Liver (tissue), 9 donors: Measurements from ENCODE around the gene RAG2. TPM values are rescaled to one million over a fixed set of nuclear protein-coding genes. Genes with fewer than 3 reads are reported as not detected.

Experiments
- DNase-seq: peaks from one replicate; pipeline ENCODE4 v3.0.0-alpha.2; 2017; ENCODE audit warnings: low spot score
- H3K27ac ChIP-seq, 2 donors: one replicate each; pipeline ENCODE4 v1.7.0; 2013; ENCODE audit warnings: inconsistent platforms in 2 of 2, low read length in 2 of 2, control low read depth in 1 of 2, low read depth in 1 of 2, mild to moderate bottlenecking in 1 of 2
- H3K27me3 ChIP-seq, 4 donors: one replicate each; pipeline versions ENCODE4 v1.6.1 to v1.7.0; 2013; ENCODE audit warnings: low read length in 3 of 4, inconsistent platforms in 1 of 4, mild to moderate bottlenecking in 1 of 4, moderate library complexity in 1 of 4; ENCODE audit not compliant: control insufficient read depth in 4 of 4, insufficient read depth in 4 of 4
- H3K36me3 ChIP-seq, 4 donors: one replicate each; pipeline versions ENCODE4 v1.6.1 to v1.7.0; 2013; ENCODE audit warnings: low read length in 3 of 4, mild to moderate bottlenecking in 3 of 4, low read depth in 1 of 4, moderate library complexity in 1 of 4; ENCODE audit not compliant: control insufficient read depth in 4 of 4, insufficient read depth in 3 of 4
- H3K4me1 ChIP-seq, 4 donors: one replicate each; pipeline versions ENCODE4 v1.6.1 to v1.7.0; 2013; ENCODE audit warnings: low read length in 3 of 4, mild to moderate bottlenecking in 3 of 4, moderate library complexity in 1 of 4; ENCODE audit not compliant: control insufficient read depth in 4 of 4, insufficient read depth in 4 of 4
- H3K4me3 ChIP-seq, 3 donors: one replicate each; pipeline versions ENCODE4 v1.6.1 to v1.7.0; 2013; ENCODE audit warnings: low read length in 3 of 3, control low read depth in 1 of 3, low read depth in 1 of 3, mild to moderate bottlenecking in 1 of 3
- H3K9ac ChIP-seq, 2 donors: one replicate each; pipeline ENCODE4 v1.7.0; 2013; ENCODE audit warnings: low read length in 2 of 2, mild to moderate bottlenecking in 2 of 2, moderate library complexity in 2 of 2, control low read depth in 1 of 2, low read depth in 1 of 2
- H3K9me3 ChIP-seq, 4 donors: one replicate each; pipeline versions ENCODE4 v1.6.1 to v1.7.0; 2013; ENCODE audit warnings: low read length in 3 of 4; ENCODE audit not compliant: control insufficient read depth in 4 of 4
- EGR1 ChIP-seq, 2 donors: IDR thresholded peaks; 2 replicates each; pipeline ENCODE4 v1.6.1; 2016 to 2018; ENCODE audit warnings: antibody characterized with exemption in 2 of 2, low read depth in 2 of 2
- FOXA1 ChIP-seq: IDR thresholded peaks from 2 replicates; pipeline ENCODE4 v1.6.1; 2016; ENCODE audit warnings: antibody characterized with exemption
- FOXA2 ChIP-seq: IDR thresholded peaks from 2 replicates; pipeline ENCODE4 v1.6.1; 2016; ENCODE audit warnings: antibody characterized with exemption
- GABPA ChIP-seq, 2 donors: IDR thresholded peaks in 1 of 2; conservative IDR thresholded peaks in 1 of 2; 2 replicates each; pipeline ENCODE4 v1.6.1; 2016; ENCODE audit warnings: antibody characterized with exemption in 2 of 2, mild to moderate bottlenecking in 1 of 2, moderate library complexity in 1 of 2
- HNF4A ChIP-seq, 2 donors: conservative IDR thresholded peaks; 2 replicates each; pipeline ENCODE4 v1.6.1; 2016; ENCODE audit warnings: antibody characterized with exemption in 2 of 2, mild to moderate bottlenecking in 2 of 2
- HNF4G ChIP-seq: IDR thresholded peaks from 2 replicates; pipeline ENCODE4 v1.6.1; 2016; ENCODE audit warnings: antibody characterized with exemption
- MAX ChIP-seq: IDR thresholded peaks from 2 replicates; pipeline ENCODE4 v1.6.1; 2016; ENCODE audit warnings: antibody characterized with exemption
- NR2F2 ChIP-seq: IDR thresholded peaks from 2 replicates; pipeline ENCODE4 v1.6.1; 2016; ENCODE audit warnings: antibody characterized with exemption
- RAD21 ChIP-seq, 2 donors: IDR thresholded peaks; 2 replicates each; pipeline ENCODE4 v1.6.1; 2016; ENCODE audit warnings: antibody characterized with exemption in 2 of 2, mild to moderate bottlenecking in 2 of 2
- REST ChIP-seq: IDR thresholded peaks from 2 replicates; pipeline ENCODE4 v1.6.1; 2016; ENCODE audit warnings: antibody characterized with exemption, mild to moderate bottlenecking
- SP1 ChIP-seq: IDR thresholded peaks from 2 replicates; pipeline ENCODE4 v1.6.1; 2018; ENCODE audit warnings: antibody characterized with exemption, mild to moderate bottlenecking
- TAF1 ChIP-seq: conservative IDR thresholded peaks from 2 replicates; pipeline ENCODE4 v1.6.1; 2016; ENCODE audit warnings: antibody characterized with exemption, mild to moderate bottlenecking
- WGBS: extraction: QIAGEN DNeasy Blood & Tissue Kit; methylation state at CpG from one replicate; pipeline ENCODE4 v1.1.7; 2013; 5-methylcytosine and 5-hydroxymethylcytosine counted together
- polyA plus RNA-seq, 2 donors: library from polyadenylated mRNA; stranded (reverse) in 1 of 2; unstranded in 1 of 2; fragments of 200-250 nt in 1 of 2; fragments of >200 nt in 1 of 2; fragmentation: Nextera tagmentation in 1 of 2; extraction: Ambion mirVana in 1 of 2; gene quantifications; one replicate each; pipeline versions ENCODE4 v1.2.1 to v1.2.3, GENCODE V29; 2013 to 2015
- total RNA-seq, 2 donors: library from RNA; depleted of rRNA; stranded (reverse); fragments of >200 nt; gene quantifications; one replicate each; pipeline ENCODE4 v1.2.3, GENCODE V29; 2014
- TF ChIP-seq, protein P1 (sequence below): IDR thresholded peaks from 2 replicates; pipeline ENCODE4 v1.6.1; 2016; ENCODE audit warnings: antibody characterized with exemption
- TF ChIP-seq, protein P2 (sequence below): fragments of 150-350 bp; IDR thresholded peaks from 2 replicates; pipeline ENCODE4 v1.5.1; 2017; ENCODE audit warnings: improper control_type of control experiment, low read depth, low read length; ENCODE audit not compliant: missing input control
- donor health status: healthy.
- donor health status: healthy.
- donor health status: healthy.
- donor health status: healthy.
- donor health status: healthy.

RAG2 gene
- total and polyA plus RNA-seq, 4 donors: 2.0 TPM; not detected in 3

DNA sequence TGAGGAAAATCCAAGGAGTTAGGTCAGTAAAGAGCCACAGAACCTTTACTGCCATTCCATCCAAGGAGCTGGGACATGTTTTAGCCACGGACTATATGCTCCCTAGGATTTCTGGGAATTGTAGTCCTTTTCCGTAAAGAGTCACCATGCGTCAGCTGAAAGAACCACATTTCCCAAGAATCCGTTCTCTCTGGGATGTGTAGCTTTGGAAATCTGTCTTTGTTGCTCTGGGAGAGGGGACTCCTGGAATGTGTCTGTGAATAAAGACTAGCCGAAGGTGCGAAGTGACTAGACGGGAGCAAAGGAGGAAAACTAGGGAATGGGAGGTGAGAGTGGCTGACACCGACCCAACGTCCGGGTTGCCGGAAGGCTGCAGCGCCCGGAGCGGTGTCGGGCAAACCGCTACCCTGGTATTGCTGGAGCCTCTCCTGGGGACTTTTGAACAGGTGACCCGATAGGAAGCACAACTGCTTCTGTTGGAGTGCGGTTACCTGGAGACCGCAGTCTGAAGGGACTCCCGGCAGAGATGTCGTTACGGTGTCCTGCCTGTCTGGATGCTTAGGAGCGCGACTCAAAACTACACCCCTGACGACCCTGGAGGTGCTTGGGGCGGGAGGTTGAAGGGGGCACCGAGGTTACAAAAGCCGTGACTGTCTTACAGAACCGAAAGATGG lies 3.6 kb downstream of the RAG2 start, which contains the start of gene IFTAP (continued):
- TF ChIP-seq REST (peak; percentile 56), FOXA1 (no peak), EGR1 (IDR thresholded peaks at IDR 0.05; ENCODE audit: low read depth in 2 of 2) (no peak), MAX (peak; percentile 65), NR2F2 (no peak), SP1 (peak; percentile 47), HNF4A (conservative IDR thresholded peaks at IDR 0.05) (peak; percentile 33 to 47)
- TF ChIP-seq, protein P1, sequence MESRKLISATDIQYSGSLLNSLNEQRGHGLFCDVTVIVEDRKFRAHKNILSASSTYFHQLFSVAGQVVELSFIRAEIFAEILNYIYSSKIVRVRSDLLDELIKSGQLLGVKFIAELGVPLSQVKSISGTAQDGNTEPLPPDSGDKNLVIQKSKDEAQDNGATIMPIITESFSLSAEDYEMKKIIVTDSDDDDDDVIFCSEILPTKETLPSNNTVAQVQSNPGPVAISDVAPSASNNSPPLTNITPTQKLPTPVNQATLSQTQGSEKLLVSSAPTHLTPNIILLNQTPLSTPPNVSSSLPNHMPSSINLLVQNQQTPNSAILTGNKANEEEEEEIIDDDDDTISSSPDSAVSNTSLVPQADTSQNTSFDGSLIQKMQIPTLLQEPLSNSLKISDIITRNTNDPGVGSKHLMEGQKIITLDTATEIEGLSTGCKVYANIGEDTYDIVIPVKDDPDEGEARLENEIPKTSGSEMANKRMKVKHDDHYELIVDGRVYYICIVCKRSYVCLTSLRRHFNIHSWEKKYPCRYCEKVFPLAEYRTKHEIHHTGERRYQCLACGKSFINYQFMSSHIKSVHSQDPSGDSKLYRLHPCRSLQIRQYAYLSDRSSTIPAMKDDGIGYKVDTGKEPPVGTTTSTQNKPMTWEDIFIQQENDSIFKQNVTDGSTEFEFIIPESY: peak; percentile 68
- TF ChIP-seq, protein P2, sequence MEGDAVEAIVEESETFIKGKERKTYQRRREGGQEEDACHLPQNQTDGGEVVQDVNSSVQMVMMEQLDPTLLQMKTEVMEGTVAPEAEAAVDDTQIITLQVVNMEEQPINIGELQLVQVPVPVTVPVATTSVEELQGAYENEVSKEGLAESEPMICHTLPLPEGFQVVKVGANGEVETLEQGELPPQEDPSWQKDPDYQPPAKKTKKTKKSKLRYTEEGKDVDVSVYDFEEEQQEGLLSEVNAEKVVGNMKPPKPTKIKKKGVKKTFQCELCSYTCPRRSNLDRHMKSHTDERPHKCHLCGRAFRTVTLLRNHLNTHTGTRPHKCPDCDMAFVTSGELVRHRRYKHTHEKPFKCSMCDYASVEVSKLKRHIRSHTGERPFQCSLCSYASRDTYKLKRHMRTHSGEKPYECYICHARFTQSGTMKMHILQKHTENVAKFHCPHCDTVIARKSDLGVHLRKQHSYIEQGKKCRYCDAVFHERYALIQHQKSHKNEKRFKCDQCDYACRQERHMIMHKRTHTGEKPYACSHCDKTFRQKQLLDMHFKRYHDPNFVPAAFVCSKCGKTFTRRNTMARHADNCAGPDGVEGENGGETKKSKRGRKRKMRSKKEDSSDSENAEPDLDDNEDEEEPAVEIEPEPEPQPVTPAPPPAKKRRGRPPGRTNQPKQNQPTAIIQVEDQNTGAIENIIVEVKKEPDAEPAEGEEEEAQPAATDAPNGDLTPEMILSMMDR: no peak

- Histone ChIP-seq H3K27me3 (peaks cover 0 to 5% (median 0%) of the 10 kb centered on the region in 4 donors), H3K4me1 (peaks cover 1 to 11% (median 7%) of the 10 kb centered on the region in 4 donors), H3K27ac (no peak overlapping the region), H3K36me3 (no peaks in the 10 kb centered on the region), H3K4me3 (no peak overlapping the region), H3K9ac (no peak overlapping the region), H3K9me3 (no peaks in the 10 kb centered on the region)
- 34% methylated on average over 1 of the region's 1 CpG for WGBS
- TF ChIP-seq HNF4G: no peak
- no peak for TF ChIP-seq FOXA2
- TF ChIP-seq RAD21 (IDR thresholded peaks at IDR 0.05): no peak
- no peak for TF ChIP-seq EGR1 (IDR thresholded peaks at IDR 0.05; ENCODE audit: low read depth in 2 of 2)
- TF ChIP-seq, protein P2: no peak
- no peak for TF ChIP-seq TAF1
- no peak for TF ChIP-seq SP1
- no peak for TF ChIP-seq FOXA1
- TF ChIP-seq GABPA (IDR thresholded peaks at IDR 0.05 in 1 of 2, conservative IDR thresholded peaks at IDR 0.05 in 1 of 2): no peak
- no peak for TF ChIP-seq REST
- DNase-seq: no peak
Measured at GRCh38 chr11:36591433-36591832, 6.6 kb downstream of the RAG2 start.
